HEK293 (cell line): Measurements from ENCODE around the gene PJVK.

Experiments used
- CTCF ChIA-PET: fragments of 350-600 bp; formaldehyde crosslinking; extraction: SDS; loops from one replicate; lab custom pipeline; 2021; ENCODE audit warnings: antibody characterized with exemption; lab: Yijun Ruan, JAX
- POLR2A ChIA-PET: fragments of 300-600 bp; formaldehyde crosslinking; extraction: SDS; loops from one replicate; lab custom pipeline; 2020; ENCODE audit warnings: antibody characterized with exemption, inconsistent platforms; lab: Yijun Ruan, JAX
- H3K27ac ChIP-seq: fragments of 200-500 bp; sonication (Bioruptor generic); 2 replicates; pipeline ENCODE4 v1.5.1; 2014; ENCODE audit warnings: low read depth, low read length, control low read depth, inconsistent platforms; ENCODE audit errors: extremely low read depth
- H3K36me3 ChIP-seq, 2 experiments: fragments of 200-500 bp in 1 of 2; sonication (Bioruptor generic) in 1 of 2; 1 replicate in 1 of 2; 2 replicates in 1 of 2; pipeline ENCODE4 v1.5.1; 2014 to 2017; ENCODE audit warnings: inconsistent platforms in 2 of 2, low read length in 2 of 2; ENCODE audit not compliant: control insufficient read depth in 2 of 2, insufficient read depth in 1 of 2
- H3K4me1 ChIP-seq: fragments of 200-500 bp; sonication (Bioruptor generic); 2 replicates; pipeline ENCODE4 v1.5.1; 2014; ENCODE audit warnings: mild to moderate bottlenecking, low read length, inconsistent platforms; ENCODE audit not compliant: control insufficient read depth, insufficient read depth
- H3K4me3 ChIP-seq: 2 replicates; pipeline ENCODE4 v1.5.1; 2011; ENCODE audit warnings: low read depth, mild to moderate bottlenecking, control low read depth, low read length, moderate library complexity
- H3K9me3 ChIP-seq: fragments of 200-500 bp; sonication (Bioruptor generic); 2 replicates; pipeline ENCODE4 v1.5.1; 2014; ENCODE audit warnings: low read depth, low read length, inconsistent platforms; ENCODE audit not compliant: control insufficient read depth, insufficient read depth
- AEBP2 ChIP-seq: fragments of 450-650 bp; formaldehyde crosslinking; IDR thresholded peaks from 2 replicates; pipeline ENCODE4 v1.5.1; 2016; ENCODE audit warnings: missing biosample characterization, missing genetic modification characterization, borderline replicate concordance
- GFI1B ChIP-seq: fragments of 450-650 bp; formaldehyde crosslinking; IDR thresholded peaks from 2 replicates; pipeline ENCODE4 v1.5.1; 2016; ENCODE audit warnings: missing biosample characterization, missing genetic modification characterization
- GLI4 ChIP-seq: fragments of 450-650 bp; formaldehyde crosslinking; IDR thresholded peaks from 2 replicates; pipeline ENCODE4 v1.5.1; 2016; ENCODE audit warnings: missing biosample characterization, missing genetic modification characterization
- KLF1 ChIP-seq: fragments of 450-650 bp; formaldehyde crosslinking; IDR thresholded peaks from 2 replicates; pipeline ENCODE4 v1.5.1; 2016; ENCODE audit warnings: missing biosample characterization, missing genetic modification characterization
- KLF10 ChIP-seq: fragments of 450-650 bp; IDR thresholded peaks from 2 replicates; pipeline ENCODE4 v1.5.1; 2018; ENCODE audit warnings: missing biosample characterization, mild to moderate bottlenecking, missing genetic modification characterization
- KLF8 ChIP-seq: fragments of 450-650 bp; formaldehyde crosslinking; IDR thresholded peaks from 2 replicates; pipeline ENCODE4 v1.5.1; 2016; ENCODE audit warnings: missing biosample characterization, missing genetic modification characterization
- PRDM2 ChIP-seq: fragments of 450-650 bp; formaldehyde crosslinking; IDR thresholded peaks from 2 replicates; pipeline ENCODE4 v1.5.1; 2016; ENCODE audit warnings: missing biosample characterization, missing genetic modification characterization, borderline replicate concordance
- SCRT1 ChIP-seq: fragments of 450-650 bp; formaldehyde crosslinking; IDR thresholded peaks from 2 replicates; pipeline ENCODE4 v1.5.1; 2016; ENCODE audit warnings: missing biosample characterization, missing genetic modification characterization, borderline replicate concordance
- YY1 ChIP-seq: fragments of 450-650 bp; formaldehyde crosslinking; IDR thresholded peaks from 2 replicates; pipeline ENCODE4 v1.5.1; 2018; ENCODE audit warnings: missing biosample characterization, missing genetic modification characterization
- ZBTB8A ChIP-seq: fragments of 450-650 bp; formaldehyde crosslinking; IDR thresholded peaks from 2 replicates; pipeline ENCODE4 v1.5.1; 2016; ENCODE audit warnings: missing biosample characterization, missing genetic modification characterization
- ZEB2 ChIP-seq: fragments of 450-650 bp; formaldehyde crosslinking; IDR thresholded peaks from 2 replicates; pipeline ENCODE4 v1.5.1; 2016; ENCODE audit warnings: missing biosample characterization, missing genetic modification characterization
- ZNF121 ChIP-seq: fragments of 450-650 bp; formaldehyde crosslinking; IDR thresholded peaks from 2 replicates; pipeline ENCODE4 v1.5.1; 2016; ENCODE audit warnings: missing biosample characterization, missing genetic modification characterization
- ZNF138 ChIP-seq: fragments of 450-650 bp; formaldehyde crosslinking; IDR thresholded peaks from 2 replicates; pipeline ENCODE4 v1.5.1; 2016; ENCODE audit warnings: missing biosample characterization, missing genetic modification characterization, borderline replicate concordance
- ZNF169 ChIP-seq: fragments of 450-650 bp; formaldehyde crosslinking; IDR thresholded peaks from 2 replicates; pipeline ENCODE4 v1.5.1; 2016; ENCODE audit warnings: missing biosample characterization, missing genetic modification characterization
- ZNF211 ChIP-seq: fragments of 450-650 bp; formaldehyde crosslinking; IDR thresholded peaks from 2 replicates; pipeline ENCODE4 v1.5.1; 2016; ENCODE audit warnings: low read depth, missing biosample characterization, missing genetic modification characterization
- ZNF223 ChIP-seq: fragments of 450-650 bp; formaldehyde crosslinking; IDR thresholded peaks from 2 replicates; pipeline ENCODE4 v1.5.1; 2016; ENCODE audit warnings: missing biosample characterization, missing genetic modification characterization
- ZNF248 ChIP-seq: fragments of 450-650 bp; formaldehyde crosslinking; IDR thresholded peaks from 2 replicates; pipeline ENCODE4 v1.5.1; 2017; ENCODE audit warnings: missing biosample characterization, missing genetic modification characterization
- ZNF324 ChIP-seq: fragments of 450-650 bp; formaldehyde crosslinking; IDR thresholded peaks from 2 replicates; pipeline ENCODE4 v1.5.1; 2016; ENCODE audit warnings: missing biosample characterization, missing genetic modification characterization
- ZNF488 ChIP-seq: fragments of 450-650 bp; formaldehyde crosslinking; IDR thresholded peaks from 2 replicates; pipeline ENCODE4 v1.5.1; 2016; ENCODE audit warnings: missing biosample characterization, missing genetic modification characterization
- ZNF558 ChIP-seq: fragments of 450-650 bp; formaldehyde crosslinking; IDR thresholded peaks from 2 replicates; pipeline ENCODE4 v1.5.1; 2016; ENCODE audit warnings: missing biosample characterization, missing genetic modification characterization
- ZNF561 ChIP-seq: fragments of 450-650 bp; IDR thresholded peaks from 2 replicates; pipeline ENCODE4 v1.5.1; 2018; ENCODE audit warnings: missing biosample characterization, missing genetic modification characterization, borderline replicate concordance
- ZNF660 ChIP-seq: fragments of 450-650 bp; IDR thresholded peaks from 2 replicates; pipeline ENCODE4 v1.5.1; 2018; ENCODE audit warnings: missing biosample characterization, mild to moderate bottlenecking, missing genetic modification characterization
- ZNF76 ChIP-seq: fragments of 450-650 bp; formaldehyde crosslinking; IDR thresholded peaks from 2 replicates; pipeline ENCODE4; 2016; ENCODE audit warnings: low read depth, missing biosample characterization, missing genetic modification characterization, borderline replicate concordance
- ZNF776 ChIP-seq: fragments of 450-650 bp; formaldehyde crosslinking; IDR thresholded peaks from 2 replicates; pipeline ENCODE4 v1.5.0; 2017; ENCODE audit warnings: missing biosample characterization, missing genetic modification characterization, borderline replicate concordance
- ZNF777 ChIP-seq: fragments of 450-650 bp; formaldehyde crosslinking; IDR thresholded peaks from 2 replicates; pipeline ENCODE4 v1.5.1; 2017; ENCODE audit warnings: missing biosample characterization, missing genetic modification characterization, borderline replicate concordance
- ZNF843 ChIP-seq: fragments of 450-650 bp; formaldehyde crosslinking; IDR thresholded peaks from 2 replicates; pipeline ENCODE4 v1.5.1; 2016; ENCODE audit warnings: missing biosample characterization, missing genetic modification characterization
- ZSCAN30 ChIP-seq: fragments of 450-650 bp; IDR thresholded peaks from 2 replicates; pipeline ENCODE4 v1.5.1; 2018; ENCODE audit warnings: missing biosample characterization, mild to moderate bottlenecking, missing genetic modification characterization, moderate library complexity
- ZXDB ChIP-seq: fragments of 450-650 bp; formaldehyde crosslinking; IDR thresholded peaks from 2 replicates; pipeline ENCODE4 v1.5.1; 2016; ENCODE audit warnings: missing biosample characterization, missing genetic modification characterization

The PJVK gene

GRCh38 chr2:178409261-178409660, 41.9 kb upstream of the PJVK start:
- Histone ChIP-seq H3K4me3 (no peak overlapping the region), H3K27ac (no peak overlapping the region), H3K36me3 (no peaks in the 10 kb centered on the region), H3K9me3 (no peaks in the 10 kb centered on the region), H3K4me1 (no peaks in the 10 kb centered on the region)
- ChIA-PET CTCF (no interaction called here), POLR2A (no interaction called here)
- no peak for TF ChIP-seq ZNF211
- no peak for TF ChIP-seq SCRT1 (tag by site-specific recombination)
- no peak for TF ChIP-seq ZEB2 (tag by site-specific recombination)
- no peak for TF ChIP-seq ZNF777 (tag by site-specific recombination)
- TF ChIP-seq ZNF776 (tag by site-specific recombination): no peak
- no peak for TF ChIP-seq GLI4
- no peak for TF ChIP-seq AEBP2 (tag by site-specific recombination)
- TF ChIP-seq ZNF324 (tag by site-specific recombination): no peak
- no peak for TF ChIP-seq ZNF488 (tag by site-specific recombination)
- TF ChIP-seq ZNF76 (tag by site-specific recombination): no peak
- TF ChIP-seq ZNF169 (tag by site-specific recombination): no peak
- no peak for TF ChIP-seq ZNF843 (tag by site-specific recombination)
- no peak for TF ChIP-seq YY1 (tag by site-specific recombination)
- no peak for TF ChIP-seq PRDM2 (tag by site-specific recombination)
- no peak for TF ChIP-seq GFI1B (tag by site-specific recombination)
- TF ChIP-seq KLF1 (tag by site-specific recombination): no peak
- no peak for TF ChIP-seq KLF8 (tag by site-specific recombination)
- TF ChIP-seq ZNF223 (tag by site-specific recombination): no peak

GRCh38 chr2:178412047-178412446, 39.1 kb upstream of the PJVK start:
- no peaks in the 10 kb centered on the region for H3K4me1 ChIP-seq
- H3K27ac ChIP-seq: no peak overlapping the region
- no peaks in the 10 kb centered on the region for H3K9me3 ChIP-seq
- POLR2A ChIA-PET: no interaction called here
- CTCF ChIA-PET: interaction anchor here (0.6 to 4.2 kb wide), 5 partner anchors 15 to 470 kb away, joined by 3 to 61 read pairs (median 6); no protein-coding TSS in a partner anchor
- no peak overlapping the region for H3K4me3 ChIP-seq
- no peaks in the 10 kb centered on the region for H3K36me3 ChIP-seq
- TF ChIP-seq KLF10 (tag by site-specific recombination) (0 out of 2 replicates have a peak, but pooled peaks have one; percentile 15), ZNF121 (tag by site-specific recombination) (peak; percentile 63; the same call in 1 of the 2 replicates), ZSCAN30 (tag by site-specific recombination) (0 out of 2 replicates have a peak, but pooled peaks have one; percentile 20), ZNF248 (tag by site-specific recombination) (no peak), ZNF561 (no peak), ZNF558 (tag by site-specific recombination) (0 out of 2 replicates have a peak, but pooled peaks have one; percentile 13), ZBTB8A (tag by site-specific recombination) (peak; percentile 55; the same call in 1 of the 2 replicates), ZXDB (tag by site-specific recombination) (0 out of 2 replicates have a peak, but pooled peaks have one; percentile 10), ZNF660 (peak; percentile 42; the same call in 1 of the 2 replicates), ZNF138 (tag by site-specific recombination) (no peak)
